SK-N-SH treated with all-trans-retinoic acid at 6 μM for 48 hours (cell line): ENCODE results near the gene KHDRBS1.

Experiments
- ARNTL ChIP-seq: fragments of 450-650 bp; formaldehyde crosslinking; IDR thresholded peaks from 2 replicates; pipeline ENCODE4 v1.5.0; 2020; ENCODE audit warnings: low read depth, mild to moderate bottlenecking, moderate library complexity, borderline replicate concordance
- SNAI2 ChIP-seq: fragments of 250-450 bp; sonication (Bioruptor Pico); IDR thresholded peaks from 2 replicates; pipeline ENCODE4 v1.5.0; 2020; ENCODE audit warnings: mild to moderate bottlenecking, moderate library complexity
- TOX ChIP-seq: fragments of 250-450 bp; sonication (Bioruptor Pico); IDR thresholded peaks from 2 replicates; pipeline ENCODE4 v1.8.0; 2021; ENCODE audit warnings: mild to moderate bottlenecking, moderate library complexity, borderline replicate concordance

Gene KHDRBS1

GRCh38 chr1:32091591-32091990 is 77.9 kb downstream of the KHDRBS1 start (continued):
- TF ChIP-seq ARNTL (CRISPR knock-in tag) (no peak), TOX (CRISPR knock-in tag) (no peak), SNAI2 (no peak)
